ENCODE results near the gene OR9A4.

DNA sequence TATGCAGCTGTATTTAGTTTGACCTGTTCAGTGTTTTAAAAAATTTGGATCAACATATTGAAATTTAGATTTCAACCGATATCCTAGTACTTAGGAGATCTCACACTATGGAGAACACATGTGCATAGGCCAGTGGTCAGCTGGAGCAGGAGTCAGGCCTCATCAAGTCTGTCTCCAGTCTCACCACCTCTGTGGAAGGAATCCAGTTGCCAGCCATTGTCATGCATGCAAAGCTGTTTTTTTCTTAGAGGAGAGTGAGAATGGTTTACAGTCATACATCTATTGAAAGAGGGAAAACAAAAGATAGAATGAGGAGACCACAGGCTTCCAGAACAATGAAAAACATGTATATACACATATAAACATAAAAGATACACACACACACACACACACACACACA is 38.1 kb downstream of the OR9A4 start:
- TF ChIP-seq, protein P1, sequence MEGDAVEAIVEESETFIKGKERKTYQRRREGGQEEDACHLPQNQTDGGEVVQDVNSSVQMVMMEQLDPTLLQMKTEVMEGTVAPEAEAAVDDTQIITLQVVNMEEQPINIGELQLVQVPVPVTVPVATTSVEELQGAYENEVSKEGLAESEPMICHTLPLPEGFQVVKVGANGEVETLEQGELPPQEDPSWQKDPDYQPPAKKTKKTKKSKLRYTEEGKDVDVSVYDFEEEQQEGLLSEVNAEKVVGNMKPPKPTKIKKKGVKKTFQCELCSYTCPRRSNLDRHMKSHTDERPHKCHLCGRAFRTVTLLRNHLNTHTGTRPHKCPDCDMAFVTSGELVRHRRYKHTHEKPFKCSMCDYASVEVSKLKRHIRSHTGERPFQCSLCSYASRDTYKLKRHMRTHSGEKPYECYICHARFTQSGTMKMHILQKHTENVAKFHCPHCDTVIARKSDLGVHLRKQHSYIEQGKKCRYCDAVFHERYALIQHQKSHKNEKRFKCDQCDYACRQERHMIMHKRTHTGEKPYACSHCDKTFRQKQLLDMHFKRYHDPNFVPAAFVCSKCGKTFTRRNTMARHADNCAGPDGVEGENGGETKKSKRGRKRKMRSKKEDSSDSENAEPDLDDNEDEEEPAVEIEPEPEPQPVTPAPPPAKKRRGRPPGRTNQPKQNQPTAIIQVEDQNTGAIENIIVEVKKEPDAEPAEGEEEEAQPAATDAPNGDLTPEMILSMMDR (IDR thresholded peaks at IDR 0.05) = no peak
- no peak for TF ChIP-seq POLR2A (IDR thresholded peaks at IDR 0.05)
